MCF 10A (cell line): ENCODE results near the gene SLC10A7. TPM values are rescaled to one million over a fixed set of nuclear protein-coding genes. Genes with fewer than 3 reads are reported as not detected.
A peak's percentile ranks its signal among the peaks of the same experiment; 100 is the strongest.

Source experiments
- BruUV-seq: library from RNA; stranded (reverse); fragments of 400-500 nt; replicated peaks from 2 replicates; lab custom pipeline; 2021; lab: Mats Ljungman, UMichigan
- CTCF ChIA-PET: fragments of 300-600 bp; sonication (Branson Sonifier 250); formaldehyde crosslinking; extraction: SDS; loops from one replicate; lab custom pipeline; 2021; ENCODE audit warnings: antibody characterized with exemption, inconsistent platforms; lab: Yijun Ruan, JAX
- POLR2A ChIA-PET: fragments of 300-600, 350-650 bp; sonication (Branson Sonifier 250); formaldehyde crosslinking; extraction: SDS; loops from one replicate; lab custom pipeline; 2020; ENCODE audit warnings: antibody characterized with exemption, inconsistent platforms; lab: Yijun Ruan, JAX
- DNase-seq: peaks from one replicate; pipeline ENCODE4 v3.0.0-alpha.2; 2018; ENCODE audit not compliant: unreplicated experiment
- H3K27ac Mint-ChIP-seq: one replicate; pipeline ENCODE4 v1.8.0; 2022; ENCODE audit warnings: mild to moderate bottlenecking, low read depth, mixed read lengths; ENCODE audit not compliant: unreplicated experiment
- H3K27me3 Mint-ChIP-seq: one replicate; pipeline ENCODE4 v1.8.0; 2022; ENCODE audit warnings: mixed read lengths; ENCODE audit not compliant: insufficient read depth, unreplicated experiment
- H3K36me3 Mint-ChIP-seq: one replicate; pipeline ENCODE4 v1.8.0; 2022; ENCODE audit warnings: mild to moderate bottlenecking, moderate library complexity, mixed read lengths; ENCODE audit not compliant: insufficient read depth, unreplicated experiment
- H3K4me1 Mint-ChIP-seq: one replicate; pipeline ENCODE4 v1.8.0; 2022; ENCODE audit warnings: mixed read lengths; ENCODE audit not compliant: insufficient read depth, unreplicated experiment
- H3K4me3 Mint-ChIP-seq: one replicate; pipeline ENCODE4 v1.8.0; 2022; ENCODE audit warnings: mild to moderate bottlenecking, moderate library complexity, mixed read lengths; ENCODE audit not compliant: unreplicated experiment
- H3K9me3 Mint-ChIP-seq: one replicate; pipeline ENCODE4 v1.8.0; 2022; ENCODE audit warnings: mixed read lengths; ENCODE audit not compliant: unreplicated experiment
- intact Hi-C: fragments of 100-400 bp; cut with micrococcal nuclease; formaldehyde crosslinking; loops from 2 replicates; pipeline ENCODE4 v1.14.1; 2022
- total RNA-seq: library from RNA; stranded (reverse); gene quantifications from 2 replicates; pipeline ENCODE4 v1.2.3, GENCODE V29; 2022
- TF ChIP-seq, protein P1 (sequence below): fragments of 200-600 bp; IDR thresholded peaks from one replicate; pipeline ENCODE4 v1.8.0; 2022; ENCODE audit warnings: antibody characterized with exemption, mild to moderate bottlenecking; ENCODE audit not compliant: unreplicated experiment

The SLC10A7 gene
- total RNA-seq, 1 experiment from 2014 or later = 23.0 TPM

DNA sequence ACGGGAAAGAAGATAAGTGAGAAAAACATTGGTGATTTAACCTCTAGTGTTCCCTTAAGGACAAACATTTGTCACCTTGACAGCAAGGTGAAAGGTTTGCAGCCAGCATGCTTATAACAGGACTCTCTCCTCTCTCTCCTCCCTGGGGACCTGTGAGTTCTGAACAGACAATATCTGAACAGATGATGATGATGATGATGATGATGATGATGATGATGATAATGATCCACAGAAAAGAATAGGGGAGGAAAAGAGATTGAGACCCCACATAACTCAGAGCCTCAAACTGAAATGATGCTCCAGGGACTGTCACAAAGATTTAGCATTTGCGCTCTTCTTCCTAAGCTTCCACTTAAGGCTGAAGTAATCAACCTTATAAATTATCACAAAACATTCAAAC, 103.9 kb downstream of the SLC10A7 start:
- TF ChIP-seq, protein P1, sequence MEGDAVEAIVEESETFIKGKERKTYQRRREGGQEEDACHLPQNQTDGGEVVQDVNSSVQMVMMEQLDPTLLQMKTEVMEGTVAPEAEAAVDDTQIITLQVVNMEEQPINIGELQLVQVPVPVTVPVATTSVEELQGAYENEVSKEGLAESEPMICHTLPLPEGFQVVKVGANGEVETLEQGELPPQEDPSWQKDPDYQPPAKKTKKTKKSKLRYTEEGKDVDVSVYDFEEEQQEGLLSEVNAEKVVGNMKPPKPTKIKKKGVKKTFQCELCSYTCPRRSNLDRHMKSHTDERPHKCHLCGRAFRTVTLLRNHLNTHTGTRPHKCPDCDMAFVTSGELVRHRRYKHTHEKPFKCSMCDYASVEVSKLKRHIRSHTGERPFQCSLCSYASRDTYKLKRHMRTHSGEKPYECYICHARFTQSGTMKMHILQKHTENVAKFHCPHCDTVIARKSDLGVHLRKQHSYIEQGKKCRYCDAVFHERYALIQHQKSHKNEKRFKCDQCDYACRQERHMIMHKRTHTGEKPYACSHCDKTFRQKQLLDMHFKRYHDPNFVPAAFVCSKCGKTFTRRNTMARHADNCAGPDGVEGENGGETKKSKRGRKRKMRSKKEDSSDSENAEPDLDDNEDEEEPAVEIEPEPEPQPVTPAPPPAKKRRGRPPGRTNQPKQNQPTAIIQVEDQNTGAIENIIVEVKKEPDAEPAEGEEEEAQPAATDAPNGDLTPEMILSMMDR = no peak
- H3K9me3 Mint-ChIP-seq = no peaks in the 10 kb centered on the region
- intact Hi-C loops = no loop called here
- ChIA-PET CTCF (no interaction called here), POLR2A (interaction anchor here (1.0 to 1.3 kb wide), 2 partner anchors 11 to 17 kb away, joined by 3 to 7 read pairs; no protein-coding TSS in a partner anchor)
- no peak overlapping the region for H3K27ac Mint-ChIP-seq
- H3K27me3 Mint-ChIP-seq = no peaks in the 10 kb centered on the region
- DNase-seq = no peak
- no TSS peak for BruUV-seq
- H3K4me3 Mint-ChIP-seq = no peak overlapping the region
- H3K36me3 Mint-ChIP-seq = no peaks in the 10 kb centered on the region
- no peaks in the 10 kb centered on the region for H3K4me1 Mint-ChIP-seq

DNA sequence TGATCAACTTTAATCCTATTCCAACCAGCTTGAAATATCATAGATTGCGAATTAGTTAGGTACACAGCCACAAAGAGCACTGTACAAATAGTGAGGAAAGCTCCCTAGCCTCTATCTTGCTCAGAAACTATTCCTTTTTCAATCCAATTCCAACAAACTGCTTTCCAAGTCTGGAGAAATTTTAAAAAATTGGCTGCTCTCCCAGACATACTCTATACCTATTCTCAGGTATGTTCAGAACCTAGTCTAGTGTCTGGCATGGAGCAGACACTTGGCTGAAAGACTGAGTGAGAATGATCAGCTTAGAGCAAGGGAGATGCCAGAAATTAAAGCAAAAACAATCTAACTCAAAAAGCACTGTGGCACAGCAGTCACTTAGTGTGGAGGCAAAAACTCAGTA, 105.9 kb downstream of the SLC10A7 start:
- ChIA-PET CTCF (no interaction called here), POLR2A (no interaction called here)
- H3K27ac Mint-ChIP-seq = no peak overlapping the region
- no peak for DNase-seq
- intact Hi-C loops = no loop called here
- no peaks in the 10 kb centered on the region for H3K9me3 Mint-ChIP-seq
- no TSS peak for BruUV-seq
- H3K4me1 Mint-ChIP-seq = no peaks in the 10 kb centered on the region
- H3K36me3 Mint-ChIP-seq = no peaks in the 10 kb centered on the region
- H3K27me3 Mint-ChIP-seq = no peaks in the 10 kb centered on the region
- no peak overlapping the region for H3K4me3 Mint-ChIP-seq
- TF ChIP-seq, protein P1 = no peak

DNA sequence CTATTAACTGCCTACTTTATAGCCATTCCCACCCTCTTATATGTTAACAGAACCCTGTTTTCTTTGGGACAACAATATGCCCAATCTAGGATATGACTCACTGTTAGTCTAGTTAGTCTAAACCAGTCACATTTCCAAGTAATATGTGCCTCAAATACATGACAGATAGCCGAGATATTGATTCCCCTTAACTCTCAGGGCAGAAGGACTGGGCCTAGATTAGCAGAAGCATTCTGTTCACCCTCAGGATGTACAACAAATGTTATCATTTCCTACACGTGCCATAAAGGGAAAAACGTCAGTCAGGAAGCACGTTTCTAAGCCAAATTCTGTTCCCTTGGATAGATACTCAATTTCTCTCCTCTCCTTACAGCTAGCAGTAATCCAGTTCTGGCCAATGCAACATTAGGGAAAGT, 114.1 kb downstream of the SLC10A7 start:
- no peak overlapping the region for H3K4me3 Mint-ChIP-seq
- ChIA-PET POLR2A (no interaction called here), CTCF (no interaction called here)
- no peaks in the 10 kb centered on the region for H3K27me3 Mint-ChIP-seq
- no peak overlapping the region for H3K27ac Mint-ChIP-seq
- intact Hi-C loops = no loop called here
- no peaks in the 10 kb centered on the region for H3K36me3 Mint-ChIP-seq
- BruUV-seq = no TSS peak
- TF ChIP-seq, protein P1 = no peak
- peak; percentile 8 for DNase-seq
- H3K4me1 Mint-ChIP-seq = peaks cover 5% of the 10 kb centered on the region
- H3K9me3 Mint-ChIP-seq = no peaks in the 10 kb centered on the region

DNA sequence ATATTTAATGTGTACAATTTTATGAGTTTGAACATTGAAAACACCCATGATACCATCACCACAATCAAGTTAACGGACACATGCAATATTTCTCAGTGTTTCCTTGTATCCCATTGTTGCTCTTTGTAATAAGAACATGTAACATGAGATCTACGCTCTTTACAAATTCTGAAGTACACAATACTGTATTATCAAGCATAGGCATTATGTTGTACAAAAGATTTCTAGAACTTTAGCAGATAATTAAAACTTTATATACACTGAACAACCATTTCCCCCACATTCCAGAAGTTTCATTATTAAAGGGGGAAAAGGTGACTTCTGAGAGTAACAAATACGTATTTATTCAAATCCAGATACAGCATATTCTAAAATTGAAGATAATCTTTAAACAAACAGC, 114.5 kb downstream of the SLC10A7 start:
- TF ChIP-seq, protein P1 = no peak
- Mint-ChIP-seq H3K9me3 (no peaks in the 10 kb centered on the region), H3K36me3 (no peaks in the 10 kb centered on the region), H3K27me3 (no peaks in the 10 kb centered on the region), H3K27ac (no peak overlapping the region), H3K4me1 (peaks cover 5% of the 10 kb centered on the region), H3K4me3 (no peak overlapping the region)
- no peak for DNase-seq
- no TSS peak for BruUV-seq
- ChIA-PET CTCF (no interaction called here), POLR2A (no interaction called here)
- intact Hi-C loops = no loop called here
